C4-2B (cell line): ENCODE measurements around the gene SLC49A4.

Experiments
- CTCF ChIP-seq: fragments of 450-650 bp; conservative IDR thresholded peaks from 2 replicates; pipeline ENCODE4 v1.5.1; 2017; ENCODE audit warnings: mild to moderate bottlenecking
- ZFX ChIP-seq: fragments of 450-650 bp; IDR thresholded peaks from 2 replicates; pipeline ENCODE4 v1.6.1; 2017

- TF ChIP-seq CTCF: no peak
- TF ChIP-seq ZFX: no peak
Measured at GRCh38 chr3:122907471-122907870, 112.6 kb downstream of the SLC49A4 start.
